WTC11 (cell line): Measurements from ENCODE around the gene KIF6. TPM values are rescaled to one million over a fixed set of nuclear protein-coding genes. Genes with fewer than 3 reads are reported as not detected.

Experiments
- ATAC-seq: fragments of 200-7000 bp; cut with Tn5 transposase; 2 replicates; pipeline ENCODE4 v1.10.0; 2021; ENCODE audit warnings: mild to moderate bottlenecking, moderate library complexity
- CTCF ChIA-PET: fragments of 300-600 bp; sonication (Branson Sonifier 250); formaldehyde crosslinking; loops from one replicate; lab custom pipeline; 2021; ENCODE audit warnings: antibody characterized with exemption; lab: Charles Lee
- POLR2A ChIA-PET: fragments of 350-600 bp; sonication (Branson Sonifier 250); formaldehyde crosslinking; loops from one replicate; lab custom pipeline; 2021; ENCODE audit warnings: antibody characterized with exemption; lab: Charles Lee
- DNase-seq: peaks from one replicate; pipeline ENCODE4 v3.0.0; 2021; ENCODE audit warnings: low spot score
- H3K27ac Mint-ChIP-seq: 2 replicates; pipeline ENCODE4 v1.8.0; 2021; ENCODE audit warnings: mixed read lengths
- H3K27me3 Mint-ChIP-seq: 2 replicates; pipeline ENCODE4 v1.8.0; 2021; ENCODE audit warnings: low read depth, mild to moderate bottlenecking, moderate library complexity, mixed read lengths
- H3K36me3 Mint-ChIP-seq: 2 replicates; pipeline ENCODE4 v1.8.0; 2021; ENCODE audit warnings: mixed read lengths
- H3K4me1 Mint-ChIP-seq: 2 replicates; pipeline ENCODE4 v1.8.0; 2022; ENCODE audit warnings: mixed read lengths
- H3K4me3 Mint-ChIP-seq: 2 replicates; pipeline ENCODE4 v1.8.0; 2021; ENCODE audit warnings: mild to moderate bottlenecking, moderate library complexity, mixed read lengths
- H3K9me3 Mint-ChIP-seq: 2 replicates; pipeline ENCODE4 v1.8.0; 2021; ENCODE audit warnings: mixed read lengths
- ATF2 ChIP-seq: sonication (generic); formaldehyde crosslinking; IDR thresholded peaks from 2 replicates; pipeline ENCODE4 v1.8.1; 2022; ENCODE audit warnings: low read depth, missing genetic modification reagents, borderline replicate concordance
- ATF3 ChIP-seq: sonication (generic); formaldehyde crosslinking; conservative IDR thresholded peaks from 2 replicates; pipeline ENCODE4 v1.8.1; 2022; ENCODE audit warnings: mild to moderate bottlenecking, missing genetic modification reagents
- CREB1 ChIP-seq: sonication (generic); formaldehyde crosslinking; IDR thresholded peaks from 2 replicates; pipeline ENCODE4 v1.8.0; 2023; ENCODE audit warnings: mild to moderate bottlenecking, missing genetic modification reagents
- E2F1 ChIP-seq: sonication (generic); formaldehyde crosslinking; IDR thresholded peaks from 2 replicates; pipeline ENCODE4 v1.8.0; 2022; ENCODE audit warnings: mild to moderate bottlenecking, missing genetic modification reagents
- E2F5 ChIP-seq: sonication (generic); formaldehyde crosslinking; IDR thresholded peaks from 2 replicates; pipeline ENCODE4 v1.8.1; 2022; ENCODE audit warnings: mild to moderate bottlenecking, moderate library complexity, missing genetic modification reagents
- ESRRA ChIP-seq: sonication (generic); formaldehyde crosslinking; IDR thresholded peaks from 2 replicates; pipeline ENCODE4 v1.8.1; 2022; ENCODE audit warnings: mild to moderate bottlenecking, missing genetic modification reagents, borderline replicate concordance
- GTF2I ChIP-seq: fragments of 250-450 bp; sonication (Bioruptor Pico); conservative IDR thresholded peaks from 2 replicates; pipeline ENCODE4 v1.4.0; 2021; ENCODE audit warnings: mild to moderate bottlenecking
- HMGXB4 ChIP-seq: sonication (generic); formaldehyde crosslinking; IDR thresholded peaks from 2 replicates; pipeline ENCODE4 v1.8.1; 2023; ENCODE audit warnings: mild to moderate bottlenecking, moderate library complexity, missing genetic modification reagents
- MXD4 ChIP-seq: fragments of 250-450 bp; sonication (Bioruptor Pico); IDR thresholded peaks from 2 replicates; pipeline ENCODE4 v1.8.0; 2021; ENCODE audit warnings: mild to moderate bottlenecking, moderate library complexity, borderline replicate concordance
- PRRX2 ChIP-seq: fragments of 250-450 bp; sonication (Bioruptor Pico); IDR thresholded peaks from 2 replicates; pipeline ENCODE4 v1.8.0; 2021; ENCODE audit warnings: mild to moderate bottlenecking
- RELA ChIP-seq: sonication (generic); formaldehyde crosslinking; IDR thresholded peaks from 2 replicates; pipeline ENCODE4 v1.8.1; 2022; ENCODE audit warnings: missing genetic modification reagents, mild to moderate bottlenecking, borderline replicate concordance
- USF1 ChIP-seq: sonication (generic); formaldehyde crosslinking; IDR thresholded peaks from 2 replicates; pipeline ENCODE4 v1.8.0; 2022; ENCODE audit warnings: mild to moderate bottlenecking, missing genetic modification reagents
- USF2 ChIP-seq: sonication (generic); formaldehyde crosslinking; IDR thresholded peaks from 2 replicates; pipeline ENCODE4 v1.8.1; 2023; ENCODE audit warnings: mild to moderate bottlenecking, missing genetic modification reagents, moderate library complexity
- ZBTB21 ChIP-seq: sonication (generic); formaldehyde crosslinking; IDR thresholded peaks from 2 replicates; pipeline ENCODE4 v1.8.1; 2023; ENCODE audit warnings: mild to moderate bottlenecking, missing genetic modification reagents, borderline replicate concordance
- ZNF138 ChIP-seq: sonication (generic); formaldehyde crosslinking; conservative IDR thresholded peaks from 2 replicates; pipeline ENCODE4 v1.8.1; 2022; ENCODE audit warnings: mild to moderate bottlenecking, moderate library complexity, missing genetic modification reagents
- ZNF263 ChIP-seq: sonication (generic); formaldehyde crosslinking; IDR thresholded peaks from 2 replicates; pipeline ENCODE4 v1.8.1; 2022; ENCODE audit warnings: low read depth, mild to moderate bottlenecking, moderate library complexity, missing genetic modification reagents
- ZNF423 ChIP-seq: fragments of 250-450 bp; sonication (Bioruptor Pico); IDR thresholded peaks from 2 replicates; pipeline ENCODE4 v2.1.2; 2022; ENCODE audit warnings: mild to moderate bottlenecking, moderate library complexity
- ZNF425 ChIP-seq: fragments of 250-450 bp; sonication (Bioruptor Pico); conservative IDR thresholded peaks from 2 replicates; pipeline ENCODE4 v1.9.0; 2021; ENCODE audit warnings: mild to moderate bottlenecking
- ZNF532 ChIP-seq: fragments of 250-450 bp; sonication (Bioruptor Pico); IDR thresholded peaks from 2 replicates; pipeline ENCODE4 v1.9.0; 2021; ENCODE audit warnings: mild to moderate bottlenecking, borderline replicate concordance
- total RNA-seq: library from RNA; stranded (reverse); gene quantifications from 3 replicates; pipeline ENCODE4 v1.2.3, GENCODE V29; 2021

Gene KIF6
- total RNA-seq, 1 experiment from 2014 or later, result 0.57 TPM

GRCh38 chr6:39686976-39687375 lies 38.2 kb downstream of the KIF6 start:
- DNase-seq, result no peak
- H3K4me3 Mint-ChIP-seq, result no peak overlapping the region
- H3K36me3 Mint-ChIP-seq, result no peaks in the 10 kb centered on the region
- H3K9me3 Mint-ChIP-seq, result no peaks in the 10 kb centered on the region
- no peak for ATAC-seq
- CTCF ChIA-PET, result no interaction called here
- no peaks in the 10 kb centered on the region; the same call in 1 of the 2 replicates for H3K27me3 Mint-ChIP-seq
- H3K4me1 Mint-ChIP-seq, result peaks cover 16% of the 10 kb centered on the region
- TF ChIP-seq ATF2 (CRISPR knock-in tag) (no peak), USF1 (CRISPR knock-in tag) (no peak), HMGXB4 (CRISPR knock-in tag) (no peak)
- TF ChIP-seq, all 79 proteins: peak for 0
- no peak overlapping the region for H3K27ac Mint-ChIP-seq
- POLR2A ChIA-PET, result no interaction called here

- Mint-ChIP-seq H3K27ac (no peak overlapping the region), H3K36me3 (no peaks in the 10 kb centered on the region), H3K4me1 (peaks cover 16% of the 10 kb centered on the region), H3K27me3 (no peaks in the 10 kb centered on the region; the same call in 1 of the 2 replicates), H3K9me3 (no peaks in the 10 kb centered on the region), H3K4me3 (no peak overlapping the region)
- ChIA-PET CTCF (no interaction called here), POLR2A (no interaction called here)
- DNase-seq, result no peak
- TF ChIP-seq E2F5 (CRISPR knock-in tag) (no peak), E2F1 (CRISPR knock-in tag) (no peak), ZNF532 (CRISPR knock-in tag) (no peak), RELA (CRISPR knock-in tag) (no peak), USF2 (no peak), ZNF138 (CRISPR knock-in tag) (no peak), ZNF423 (CRISPR knock-in tag) (no peak), CREB1 (CRISPR knock-in tag) (no peak), ZBTB21 (CRISPR knock-in tag) (no peak), PRRX2 (CRISPR knock-in tag) (no peak), ZNF263 (no peak), GTF2I (no peak), ZNF425 (CRISPR knock-in tag) (no peak), ESRRA (CRISPR knock-in tag) (no peak), ATF3 (CRISPR knock-in tag) (no peak), USF1 (CRISPR knock-in tag) (no peak), MXD4 (no peak)
- ATAC-seq, result no peak
Measured at GRCh38 chr6:39685938-39686337, 39.3 kb downstream of the KIF6 start.
